B cell (primary cell): ENCODE results near the gene TRAPPC8. TPM values are rescaled to one million over a fixed set of nuclear protein-coding genes. Genes with fewer than 3 reads are reported as not detected.

Experiments
- ATAC-seq: fragments of 200-7000 bp; cut with Tn5 transposase; one replicate; pipeline ENCODE4 v1.10.0; 2021; ENCODE audit warnings: low read depth, mild to moderate bottlenecking, moderate number of reproducible peaks, moderate library complexity
- CTCF ChIA-PET: fragments of 350-600 bp; sonication (Branson Sonifier 250); formaldehyde crosslinking; loops from one replicate; lab custom pipeline; 2021; ENCODE audit warnings: antibody characterized with exemption, inconsistent platforms; lab: Charles Lee
- POLR2A ChIA-PET: fragments of 350-600 bp; sonication (Branson Sonifier 250); formaldehyde crosslinking; loops from one replicate; lab custom pipeline; 2021; ENCODE audit warnings: antibody characterized with exemption; lab: Charles Lee
- DNase-seq: peaks from one replicate; pipeline ENCODE4 v3.0.0; 2013
- H2AFZ ChIP-seq: 2 replicates; pipeline ENCODE4 v1.6.1; 2012; ENCODE audit warnings: mild to moderate bottlenecking, low read depth, low read length; ENCODE audit not compliant: insufficient read depth, poor library complexity, severe bottlenecking
- H3K27ac ChIP-seq, 2 donors: 1 replicate in 1 of 2; 2 replicates in 1 of 2; pipeline ENCODE4 v1.5.1; 2012 to 2013; ENCODE audit warnings: low read length in 2 of 2, mild to moderate bottlenecking in 2 of 2, moderate library complexity in 1 of 2
- H3K27me3 ChIP-seq, 4 experiments: fragments of 200-600 bp in 1 of 4; sonication (generic) in 1 of 4; replicated peaks in 1 of 4; 1 replicate in 2 of 4; 2 replicates in 2 of 4; pipeline versions ENCODE4 v1.6.1 to v1.7.0; 2013 to 2016; ENCODE audit warnings: low read length in 3 of 4, mild to moderate bottlenecking in 2 of 4, mixed read lengths in 1 of 4, moderate library complexity in 1 of 4; ENCODE audit not compliant: insufficient read depth in 4 of 4, control insufficient read depth in 3 of 4; ENCODE audit errors: control extremely low read depth in 1 of 4
- H3K36me3 ChIP-seq, 2 experiments: replicated peaks in 1 of 2; 1 replicate in 1 of 2; 2 replicates in 1 of 2; pipeline versions ENCODE4 v1.6.1 to v1.7.1; 2013; ENCODE audit warnings: low read length in 1 of 2; ENCODE audit not compliant: insufficient read depth in 2 of 2, control insufficient read depth in 1 of 2; ENCODE audit errors: control extremely low read depth in 1 of 2, extremely low read depth in 1 of 2
- H3K4me1 ChIP-seq, 2 donors: fragments of 200-600 bp in 1 of 2; sonication (generic) in 1 of 2; 1 replicate in 1 of 2; 2 replicates in 1 of 2; pipeline versions ENCODE4 v1.5.1 to v1.6.1; 2013 to 2017; ENCODE audit warnings: low read length in 2 of 2; ENCODE audit not compliant: control insufficient read depth in 2 of 2, insufficient read depth in 2 of 2
- H3K4me2 ChIP-seq: replicated peaks from 2 replicates; pipeline ENCODE3; 2012; ENCODE audit warnings: mild to moderate bottlenecking, low read depth, low read length; ENCODE audit not compliant: poor library complexity, severe bottlenecking
- H3K4me3 ChIP-seq, 5 experiments: fragments of 200-600 bp in 1 of 5; sonication (generic) in 1 of 5; 1 replicate in 3 of 5; 2 replicates in 2 of 5; pipeline versions ENCODE4 v1.5.1 to v1.7.0; 2011 to 2016; ENCODE audit warnings: low read length in 4 of 5, mild to moderate bottlenecking in 4 of 5, low read depth in 2 of 5, control low read depth in 1 of 5, moderate library complexity in 1 of 5; ENCODE audit not compliant: insufficient read depth in 1 of 5; ENCODE audit errors: control extremely low read depth in 1 of 5, extremely low read depth in 1 of 5
- H3K79me2 ChIP-seq: fragments of 200-600 bp; sonication (generic); one replicate; pipeline ENCODE4 v1.6.0; 2016; ENCODE audit warnings: low read length; ENCODE audit not compliant: control insufficient read depth, insufficient read depth
- H3K9ac ChIP-seq: fragments of 200-600 bp; sonication (generic); 2 replicates; pipeline ENCODE4 v1.6.1; 2017; ENCODE audit warnings: mild to moderate bottlenecking, low read length, moderate library complexity
- H3K9me3 ChIP-seq, 3 donors: one replicate each; pipeline versions ENCODE4 v1.6.1 to v1.7.1; 2013; ENCODE audit warnings: low read length in 2 of 3; ENCODE audit not compliant: control insufficient read depth in 2 of 3, insufficient read depth in 1 of 3; ENCODE audit errors: control extremely low read depth in 1 of 3
- H4K20me1 ChIP-seq: 2 replicates; pipeline ENCODE4 v1.6.0; 2012; ENCODE audit warnings: mild to moderate bottlenecking, low read length; ENCODE audit not compliant: insufficient read depth, control insufficient read depth, poor library complexity, severe bottlenecking
- H3K27ac Mint-ChIP-seq: one replicate; pipeline ENCODE4 v1.8.0; 2021; ENCODE audit warnings: mixed read lengths
- H3K27me3 Mint-ChIP-seq: one replicate; pipeline ENCODE4 v1.8.0; 2021; ENCODE audit warnings: mixed read lengths
- H3K4me1 Mint-ChIP-seq: one replicate; pipeline ENCODE4 v1.8.0; 2021; ENCODE audit warnings: mixed read lengths
- H3K4me3 Mint-ChIP-seq: one replicate; pipeline ENCODE4 v1.8.0; 2021; ENCODE audit warnings: mixed read lengths
- H3K9me3 Mint-ChIP-seq: one replicate; pipeline ENCODE4 v1.8.0; 2022; ENCODE audit warnings: mixed read lengths; ENCODE audit not compliant: insufficient read depth
- EZH2 ChIP-seq: IDR thresholded peaks from 2 replicates; pipeline ENCODE4 v1.6.1; 2012; ENCODE audit warnings: borderline replicate concordance, low read depth, mild to moderate bottlenecking, moderate library complexity, low read length; ENCODE audit not compliant: insufficient read depth, poor library complexity, severe bottlenecking
- WGBS: methylation state at CpG from one replicate; pipeline ENCODE4 v1.1.5; 2013; ENCODE audit warnings: missing lambda C conversion rate; ENCODE audit not compliant: insufficient coverage; 5-methylcytosine and 5-hydroxymethylcytosine counted together
- intact Hi-C: fragments of 100-400 bp; cut with micrococcal nuclease; formaldehyde crosslinking; loops from one replicate; pipeline ENCODE4 v1.10.0; 2022
- polyA plus RNA-seq: library from polyadenylated mRNA; depleted of rRNA; stranded (reverse); fragments of >200 nt; gene quantifications from 2 replicates; pipeline ENCODE4 v1.2.3, GENCODE V29; 2012
- total RNA-seq, 2 donors: library from RNA; stranded (reverse); fragments of 120-200 nt in 1 of 2; gene quantifications; 1 replicate in 1 of 2; 2 replicates in 1 of 2; pipeline versions ENCODE4 v1.2.3 to v1.2.4, GENCODE V29; 2013 to 2022
- TF ChIP-seq, protein P1 (sequence below): fragments of 200-600 bp; IDR thresholded peaks from one replicate; pipeline ENCODE4 v1.8.0; 2022; ENCODE audit warnings: antibody characterized with exemption, mild to moderate bottlenecking

The TRAPPC8 gene
- total and polyA plus RNA-seq, 2 donors (not counting 1 experiment from before 2014, with no cell fraction given) = 53.6 to 95.5 TPM

DNA sequence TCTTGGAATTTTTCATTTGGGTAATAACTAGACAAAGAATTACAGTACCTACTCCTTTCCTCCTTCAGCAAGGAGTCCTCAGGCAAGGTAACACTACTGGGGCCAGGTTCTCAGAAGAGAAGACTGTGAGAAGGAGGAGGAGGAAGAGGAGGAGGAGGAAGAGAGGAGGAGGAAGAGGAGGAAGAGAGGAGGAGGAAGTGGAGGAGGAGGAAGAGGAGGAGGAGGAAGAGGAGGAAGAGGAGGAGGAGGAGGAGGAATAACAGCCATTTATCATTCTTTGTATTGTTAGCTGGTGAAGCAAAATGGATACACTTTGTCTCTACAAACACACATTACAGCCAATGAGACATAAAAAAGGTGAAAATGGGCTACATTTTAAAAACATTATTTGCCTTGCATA is 149.4 kb downstream of the TRAPPC8 start:
- no peaks in the 10 kb centered on the region for H3K9me3 Mint-ChIP-seq
- no peaks in the 10 kb centered on the region for H3K27me3 Mint-ChIP-seq
- H3K4me3 Mint-ChIP-seq = no peak overlapping the region
- no peak overlapping the region for H3K27ac ChIP-seq
- H4K20me1 ChIP-seq = no peaks in the 10 kb centered on the region
- H2AFZ ChIP-seq = no peak overlapping the region
- no peak overlapping the region for H3K4me2 ChIP-seq
- peaks cover 10% of the 10 kb centered on the region for H3K4me1 Mint-ChIP-seq
- H3K4me3 ChIP-seq = no peak overlapping the region
- no peak overlapping the region for H3K27ac Mint-ChIP-seq
- ATAC-seq = no peak
- TF ChIP-seq, protein P1, sequence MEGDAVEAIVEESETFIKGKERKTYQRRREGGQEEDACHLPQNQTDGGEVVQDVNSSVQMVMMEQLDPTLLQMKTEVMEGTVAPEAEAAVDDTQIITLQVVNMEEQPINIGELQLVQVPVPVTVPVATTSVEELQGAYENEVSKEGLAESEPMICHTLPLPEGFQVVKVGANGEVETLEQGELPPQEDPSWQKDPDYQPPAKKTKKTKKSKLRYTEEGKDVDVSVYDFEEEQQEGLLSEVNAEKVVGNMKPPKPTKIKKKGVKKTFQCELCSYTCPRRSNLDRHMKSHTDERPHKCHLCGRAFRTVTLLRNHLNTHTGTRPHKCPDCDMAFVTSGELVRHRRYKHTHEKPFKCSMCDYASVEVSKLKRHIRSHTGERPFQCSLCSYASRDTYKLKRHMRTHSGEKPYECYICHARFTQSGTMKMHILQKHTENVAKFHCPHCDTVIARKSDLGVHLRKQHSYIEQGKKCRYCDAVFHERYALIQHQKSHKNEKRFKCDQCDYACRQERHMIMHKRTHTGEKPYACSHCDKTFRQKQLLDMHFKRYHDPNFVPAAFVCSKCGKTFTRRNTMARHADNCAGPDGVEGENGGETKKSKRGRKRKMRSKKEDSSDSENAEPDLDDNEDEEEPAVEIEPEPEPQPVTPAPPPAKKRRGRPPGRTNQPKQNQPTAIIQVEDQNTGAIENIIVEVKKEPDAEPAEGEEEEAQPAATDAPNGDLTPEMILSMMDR = no peak
- no peak for TF ChIP-seq EZH2
- ChIA-PET POLR2A (no interaction called here), CTCF (interaction anchor here (0.6 kb wide), 1 partner anchor 162 kb away, joined by 3 read pairs; no protein-coding TSS in a partner anchor)
- no peaks in the 10 kb centered on the region for H3K27me3 ChIP-seq
- no peaks in the 10 kb centered on the region for H3K36me3 ChIP-seq
- H3K4me1 ChIP-seq = peaks cover 4 to 5% of the 10 kb centered on the region in 2 donors
- no peaks in the 10 kb centered on the region for H3K9me3 ChIP-seq
- no peaks in the 10 kb centered on the region for H3K79me2 ChIP-seq
- intact Hi-C loops = no loop called here
- H3K9ac ChIP-seq = no peak overlapping the region
- no peak for DNase-seq

DNA sequence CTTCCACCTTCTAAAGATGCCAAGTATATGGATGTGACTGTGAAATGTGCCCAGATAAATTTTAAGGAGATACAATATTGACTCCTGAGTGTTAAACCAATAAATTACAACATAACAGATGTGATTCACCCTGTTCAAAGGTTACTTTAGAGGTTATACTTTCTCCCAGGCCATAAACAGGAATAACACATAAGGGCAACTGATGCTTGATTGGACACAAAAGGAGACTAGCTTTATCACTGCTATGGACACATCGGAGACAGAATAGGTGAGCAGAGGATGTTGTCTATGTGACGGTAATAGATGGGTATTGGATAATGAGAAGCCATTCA is 150.4 kb downstream of the TRAPPC8 start:
- Histone ChIP-seq H4K20me1 (no peaks in the 10 kb centered on the region), H3K36me3 (no peaks in the 10 kb centered on the region), H3K4me1 (peaks cover 4 to 5% of the 10 kb centered on the region in 2 donors), H3K9ac (no peak overlapping the region), H3K9me3 (no peaks in the 10 kb centered on the region), H3K27ac (no peak overlapping the region), H3K4me2 (no peak overlapping the region), H3K79me2 (no peaks in the 10 kb centered on the region), H2AFZ (no peak overlapping the region), H3K27me3 (no peaks in the 10 kb centered on the region), H3K4me3 (no peak overlapping the region)
- H3K4me1 Mint-ChIP-seq = peaks cover 10% of the 10 kb centered on the region
- no peak overlapping the region for H3K4me3 Mint-ChIP-seq
- ATAC-seq (no peak), DNase-seq (no peak)
- H3K9me3 Mint-ChIP-seq = no peaks in the 10 kb centered on the region
- H3K27me3 Mint-ChIP-seq = no peaks in the 10 kb centered on the region
- TF ChIP-seq, protein P1 = no peak
- no peak for TF ChIP-seq EZH2
- 100% methylated on average over 2 of the region's 2 CpGs for WGBS
- ChIA-PET CTCF (no interaction called here), POLR2A (no interaction called here)
- no peak overlapping the region for H3K27ac Mint-ChIP-seq
- intact Hi-C loops = no loop called here
